Measurements from ENCODE around the gene DYDC2.
A peak's percentile ranks its signal among the peaks of the same experiment; 100 is the strongest.
"Not testable (repeated sequence)": the region's sequence is repeated elsewhere in the genome, so short reads cannot be mapped to it uniquely, and the experiment has no call there.

Gene DYDC2

GRCh38 chr10:80356563-80356988 lies at the start of gene DYDC2, which contains the start of gene DYDC1:
Gene DYDC2, plus strand, starts transcription at chr10:80356781. Its CDS starts 5,663 bp downstream, at chr10:80362444.
Gene DYDC1, minus strand, starts transcription at chr10:80356755. Its CDS starts 4,154 bp downstream, at chr10:80352601.
- DNase-seq (ENCODE audit: low read depth), result no peak

GRCh38 chr10:80313523-80313922 lies 43.1 kb upstream of the DYDC2 start:
- no peak for DNase-seq (ENCODE audit: low read depth)

GRCh38 chr10:80315391-80315790 lies 41.2 kb upstream of the DYDC2 start:
- no peak for DNase-seq (ENCODE audit: low read depth)

- DNase-seq (ENCODE audit: low read depth), result no peak
Observed at GRCh38 chr10:80318742-80319141, 37.8 kb upstream of the DYDC2 start.

- DNase-seq (ENCODE audit: low read depth), result no peak
Observed at GRCh38 chr10:80319318-80319717, 37.3 kb upstream of the DYDC2 start.

- no peak for DNase-seq (ENCODE audit: low read depth)
Observed at GRCh38 chr10:80319725-80320290, 36.8 kb upstream of the DYDC2 start.

- DNase-seq (ENCODE audit: low read depth), result no peak
Observed at GRCh38 chr10:80320377-80320776, 36.2 kb upstream of the DYDC2 start.

- DNase-seq (ENCODE audit: low read depth), result no peak
Observed at GRCh38 chr10:80321183-80321582, 35.4 kb upstream of the DYDC2 start.

GRCh38 chr10:80322158-80322557 lies 34.4 kb upstream of the DYDC2 start:
- DNase-seq (ENCODE audit: low read depth), result no peak

- DNase-seq (ENCODE audit: low read depth), result no peak
Observed at GRCh38 chr10:80322711-80323110, 33.9 kb upstream of the DYDC2 start.

GRCh38 chr10:80323311-80323710 lies 33.3 kb upstream of the DYDC2 start:
- no peak for DNase-seq (ENCODE audit: low read depth)

GRCh38 chr10:80324086-80324485 lies 32.5 kb upstream of the DYDC2 start:
- DNase-seq (ENCODE audit: low read depth), result peak; percentile 54

- no peak for DNase-seq (ENCODE audit: low read depth)
Observed at GRCh38 chr10:80324891-80325364, 31.7 kb upstream of the DYDC2 start.

GRCh38 chr10:80333983-80334382 lies 22.6 kb upstream of the DYDC2 start:
- DNase-seq (ENCODE audit: low read depth), result no peak

- DNase-seq (ENCODE audit: low read depth), result no peak
Observed at GRCh38 chr10:80344276-80344675, 12.3 kb upstream of the DYDC2 start.

- DNase-seq (ENCODE audit: low read depth), result no peak
Observed at GRCh38 chr10:80344912-80345311, 11.7 kb upstream of the DYDC2 start.

- DNase-seq (ENCODE audit: low read depth), result no peak
Observed at GRCh38 chr10:80350251-80350650, 6.3 kb upstream of the DYDC2 start.

GRCh38 chr10:80351220-80351619 lies 5.4 kb upstream of the DYDC2 start:
- no peak for DNase-seq (ENCODE audit: low read depth)

- no peak for DNase-seq (ENCODE audit: low read depth)
Observed at GRCh38 chr10:80356989-80357850, 639 bp downstream of the DYDC2 start.

GRCh38 chr10:80357851-80358125 lies 1.2 kb downstream of the DYDC2 start:
- no peak for DNase-seq (ENCODE audit: low read depth)

- DNase-seq (ENCODE audit: low read depth), result not testable (repeated sequence)
Observed at GRCh38 chr10:80358925-80359324, 2.3 kb downstream of the DYDC2 start.

GRCh38 chr10:80359644-80360043 lies 3.1 kb downstream of the DYDC2 start:
- DNase-seq (ENCODE audit: low read depth), result no peak

GRCh38 chr10:80365510-80365909 lies 8.9 kb downstream of the DYDC2 start:
- no peak for DNase-seq (ENCODE audit: low read depth)

GRCh38 chr10:80371467-80371866 lies 14.9 kb downstream of the DYDC2 start:
- DNase-seq (ENCODE audit: low read depth), result no peak

Measured in ELR (cell line).